WERI-Rb-1 (cell line): ENCODE data around the gene SLC22A31.

Source experiments
- DNase-seq: peaks from one replicate; pipeline ENCODE4 v3.0.0-alpha.2; 2020
- H3K27ac ChIP-seq: fragments of 250-450 bp; sonication (Bioruptor Pico); 2 replicates; pipeline ENCODE4 v1.5.1; 2020; ENCODE audit warnings: mild to moderate bottlenecking, moderate library complexity
- H3K27me3 ChIP-seq: fragments of 250-450 bp; sonication (Bioruptor Pico); 2 replicates; pipeline ENCODE4 v1.5.1; 2021; ENCODE audit warnings: mild to moderate bottlenecking, low read depth, moderate library complexity; ENCODE audit not compliant: insufficient read depth, severe bottlenecking
- H3K36me3 ChIP-seq: fragments of 250-450 bp; sonication (Bioruptor Pico); 2 replicates; pipeline ENCODE4 v1.5.1; 2020; ENCODE audit warnings: mild to moderate bottlenecking, moderate library complexity
- H3K4me3 ChIP-seq: 2 replicates; pipeline ENCODE4 v1.5.1; 2011; ENCODE audit warnings: low read depth, mild to moderate bottlenecking, control low read depth, low read length
- H3K9me3 ChIP-seq: fragments of 250-450 bp; sonication (Bioruptor Pico); 2 replicates; pipeline ENCODE4 v1.5.1; 2021; ENCODE audit warnings: mild to moderate bottlenecking, moderate library complexity; ENCODE audit not compliant: severe bottlenecking
- TF ChIP-seq, protein P1 (sequence below): IDR thresholded peaks from 2 replicates; pipeline ENCODE4 v1.5.1; 2011; ENCODE audit warnings: low read depth, mild to moderate bottlenecking, control low read depth, inconsistent platforms, low read length

Gene SLC22A31

GRCh38 chr16:89155184-89155679, 45.1 kb downstream of the SLC22A31 start:
- H3K27ac ChIP-seq = no peak overlapping the region
- TF ChIP-seq, protein P1, sequence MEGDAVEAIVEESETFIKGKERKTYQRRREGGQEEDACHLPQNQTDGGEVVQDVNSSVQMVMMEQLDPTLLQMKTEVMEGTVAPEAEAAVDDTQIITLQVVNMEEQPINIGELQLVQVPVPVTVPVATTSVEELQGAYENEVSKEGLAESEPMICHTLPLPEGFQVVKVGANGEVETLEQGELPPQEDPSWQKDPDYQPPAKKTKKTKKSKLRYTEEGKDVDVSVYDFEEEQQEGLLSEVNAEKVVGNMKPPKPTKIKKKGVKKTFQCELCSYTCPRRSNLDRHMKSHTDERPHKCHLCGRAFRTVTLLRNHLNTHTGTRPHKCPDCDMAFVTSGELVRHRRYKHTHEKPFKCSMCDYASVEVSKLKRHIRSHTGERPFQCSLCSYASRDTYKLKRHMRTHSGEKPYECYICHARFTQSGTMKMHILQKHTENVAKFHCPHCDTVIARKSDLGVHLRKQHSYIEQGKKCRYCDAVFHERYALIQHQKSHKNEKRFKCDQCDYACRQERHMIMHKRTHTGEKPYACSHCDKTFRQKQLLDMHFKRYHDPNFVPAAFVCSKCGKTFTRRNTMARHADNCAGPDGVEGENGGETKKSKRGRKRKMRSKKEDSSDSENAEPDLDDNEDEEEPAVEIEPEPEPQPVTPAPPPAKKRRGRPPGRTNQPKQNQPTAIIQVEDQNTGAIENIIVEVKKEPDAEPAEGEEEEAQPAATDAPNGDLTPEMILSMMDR = no peak
- no peaks in the 10 kb centered on the region; the same call in 1 of the 2 replicates for H3K36me3 ChIP-seq
- no peaks in the 10 kb centered on the region for H3K27me3 ChIP-seq
- H3K4me3 ChIP-seq = no peak overlapping the region
- no peaks in the 10 kb centered on the region for H3K9me3 ChIP-seq
- DNase-seq = no peak

DNA sequence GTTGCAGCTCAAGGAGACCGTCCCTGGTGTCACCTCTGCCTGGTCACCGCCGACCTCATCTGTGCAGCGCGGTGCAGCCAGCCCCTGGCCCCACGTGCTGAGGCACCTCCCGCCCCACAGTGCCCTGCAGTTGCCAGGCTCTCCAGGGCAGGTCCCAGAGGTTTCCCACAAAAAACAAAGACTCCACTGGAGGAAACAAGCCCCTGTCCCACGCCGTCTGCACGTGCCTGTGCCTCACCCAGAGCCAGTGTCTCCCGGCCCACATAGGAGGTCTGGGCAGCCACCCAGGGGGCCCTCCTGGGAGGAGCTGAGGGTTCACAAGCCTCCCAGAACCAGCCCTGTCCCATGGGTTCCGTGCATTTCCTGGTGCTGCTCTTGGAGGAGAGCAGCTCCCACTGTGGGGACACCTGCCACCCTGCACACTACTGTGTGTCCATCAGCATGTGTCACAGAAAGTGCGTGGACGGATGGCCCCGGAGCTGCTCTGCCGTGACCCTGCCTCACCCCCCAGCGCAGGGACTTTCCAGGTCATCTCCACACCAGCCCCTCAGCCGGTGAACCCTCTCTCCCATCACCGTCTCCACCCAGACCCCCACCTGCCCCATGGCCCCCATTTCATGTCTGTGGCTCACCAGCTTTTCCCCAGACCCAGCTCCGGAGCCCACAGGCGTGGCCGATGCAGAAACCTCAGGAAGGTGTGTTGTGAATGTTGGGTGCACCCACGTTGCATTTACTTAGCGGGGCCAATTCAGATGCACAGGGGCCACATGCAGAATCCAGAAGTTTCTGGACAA, 45.8 kb downstream of the SLC22A31 start:
- H3K9me3 ChIP-seq = no peaks in the 10 kb centered on the region
- H3K27me3 ChIP-seq = no peaks in the 10 kb centered on the region
- no peaks in the 10 kb centered on the region; the same call in 1 of the 2 replicates for H3K36me3 ChIP-seq
- TF ChIP-seq, protein P1 = no peak
- H3K27ac ChIP-seq = no peak overlapping the region
- H3K4me3 ChIP-seq = no peak overlapping the region
- no peak for DNase-seq

DNA sequence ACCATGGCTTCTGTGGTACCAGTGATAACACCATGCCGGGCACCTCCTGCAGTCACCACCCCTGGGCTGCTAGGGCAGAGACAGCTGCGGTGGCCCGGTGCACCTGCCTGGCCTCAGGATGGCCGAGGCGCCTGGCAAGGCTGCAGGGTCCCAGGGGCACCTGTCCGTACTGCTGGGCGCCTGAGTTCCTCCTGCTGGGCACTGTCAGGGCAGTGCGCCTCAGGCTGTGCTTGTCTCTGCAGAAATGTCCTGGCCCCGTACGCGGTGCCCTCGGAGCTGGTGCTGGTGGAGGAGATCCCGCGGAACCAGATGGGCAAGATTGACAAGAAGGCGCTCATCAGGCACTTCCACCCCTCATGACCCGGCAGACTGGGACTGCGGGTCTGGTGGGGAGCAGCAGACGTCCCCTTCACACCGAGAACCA, 46.5 kb downstream of the SLC22A31 start:
- TF ChIP-seq, protein P1 = no peak
- no peak for DNase-seq
- no peaks in the 10 kb centered on the region for H3K9me3 ChIP-seq
- no peak overlapping the region for H3K27ac ChIP-seq
- H3K4me3 ChIP-seq = no peak overlapping the region
- H3K36me3 ChIP-seq = no peaks in the 10 kb centered on the region; the same call in 1 of the 2 replicates
- H3K27me3 ChIP-seq = no peaks in the 10 kb centered on the region

- Histone ChIP-seq H3K9me3 (no peaks in the 10 kb centered on the region), H3K4me3 (no peak overlapping the region), H3K27me3 (no peaks in the 10 kb centered on the region), H3K36me3 (no peaks in the 10 kb centered on the region; the same call in 1 of the 2 replicates), H3K27ac (no peak overlapping the region)
- DNase-seq = no peak
- TF ChIP-seq, protein P1 = no peak
Observed at GRCh38 chr16:89152831-89153700, 47.3 kb downstream of the SLC22A31 start.

- DNase-seq = no peak
- TF ChIP-seq, protein P1 = no peak
- Histone ChIP-seq H3K36me3 (no peaks in the 10 kb centered on the region; the same call in 1 of the 2 replicates), H3K9me3 (no peaks in the 10 kb centered on the region), H3K27me3 (no peaks in the 10 kb centered on the region), H3K4me3 (no peak overlapping the region), H3K27ac (no peak overlapping the region)
Observed at GRCh38 chr16:89150981-89151380, 49.4 kb downstream of the SLC22A31 start.
